ENCODE data around the gene HOXC10.

Gene HOXC10

GRCh38 chr12:53984901-53985691 is at the start of gene HOXC10:
HOXC10 (plus strand) TSS chr12:53985146; CDS start chr12:53985260, 114 bp downstream.
- DNase-seq, result peak; percentile 88 to 90

GRCh38 chr12:53935383-53936341 is 49.3 kb upstream of the HOXC10 start:
- DNase-seq, result no peak

DNA sequence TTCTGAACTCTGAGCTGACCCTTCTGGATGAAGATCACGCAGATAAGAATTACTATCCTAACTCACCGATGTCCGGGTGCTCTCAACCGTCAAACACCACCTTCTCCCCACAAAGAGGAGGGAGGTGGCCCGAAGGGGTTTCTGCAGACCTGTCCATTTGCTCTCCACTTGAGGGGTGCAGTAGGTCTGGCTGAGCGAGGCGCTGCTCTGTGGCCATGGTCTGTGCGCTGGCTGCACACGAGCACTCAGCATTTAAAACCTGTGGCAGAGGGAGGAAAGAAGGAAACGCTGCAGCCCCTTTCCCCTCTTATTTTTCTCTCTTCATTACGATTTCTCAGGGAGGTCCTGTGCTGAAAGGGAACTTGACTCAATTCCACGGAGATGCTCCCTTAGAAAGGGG is 47.8 kb upstream of the HOXC10 start:
- DNase-seq, result no peak

- DNase-seq, result no peak
Observed at GRCh38 chr12:53937596-53938325, 47.2 kb upstream of the HOXC10 start.

DNA sequence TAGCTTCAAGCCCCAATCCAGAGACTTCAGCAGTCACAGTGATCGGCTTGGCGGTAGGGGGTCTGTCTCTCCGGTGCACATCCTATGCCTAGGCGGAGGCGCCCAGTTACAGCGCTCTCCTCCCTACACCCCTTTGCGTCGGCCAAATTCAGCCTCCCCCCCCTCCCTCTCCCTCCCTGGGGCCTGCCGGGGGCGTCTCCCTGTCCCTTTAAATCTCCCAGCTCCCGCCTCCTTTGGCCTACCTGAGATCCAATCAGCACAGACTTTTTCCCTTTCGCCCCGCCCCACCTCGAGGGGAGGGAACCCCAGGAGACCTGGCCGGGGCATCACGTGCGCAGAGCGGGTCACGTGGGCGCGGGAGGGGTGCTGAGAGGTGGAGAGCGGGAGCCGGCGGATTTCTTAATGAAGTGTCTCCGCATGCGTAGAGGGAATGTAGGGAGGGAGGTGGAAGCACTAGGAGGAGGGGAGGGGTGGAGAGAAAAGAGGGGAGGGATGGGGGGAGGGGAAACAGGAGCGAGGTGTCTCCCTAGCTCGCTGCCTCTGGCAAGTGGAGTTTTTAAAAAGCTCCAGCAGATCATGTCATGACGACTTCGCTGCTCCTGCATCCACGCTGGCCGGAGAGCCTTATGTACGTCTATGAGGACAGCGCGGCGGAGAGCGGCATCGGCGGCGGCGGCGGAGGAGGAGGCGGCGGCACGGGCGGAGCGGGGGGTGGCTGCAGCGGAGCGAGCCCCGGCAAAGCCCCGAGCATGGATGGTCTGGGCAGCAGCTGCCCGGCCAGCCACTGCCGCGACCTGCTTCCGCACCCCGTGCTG is 46.4 kb upstream of the HOXC10 start, which contains the start of gene HOXC13:
Gene HOXC13, plus strand, starts transcription at position 506 of the 815 bp plus-strand sequence. Its CDS starts 76 bp downstream, at position 582.
- DNase-seq, result peak; percentile 40 to 48

DNA sequence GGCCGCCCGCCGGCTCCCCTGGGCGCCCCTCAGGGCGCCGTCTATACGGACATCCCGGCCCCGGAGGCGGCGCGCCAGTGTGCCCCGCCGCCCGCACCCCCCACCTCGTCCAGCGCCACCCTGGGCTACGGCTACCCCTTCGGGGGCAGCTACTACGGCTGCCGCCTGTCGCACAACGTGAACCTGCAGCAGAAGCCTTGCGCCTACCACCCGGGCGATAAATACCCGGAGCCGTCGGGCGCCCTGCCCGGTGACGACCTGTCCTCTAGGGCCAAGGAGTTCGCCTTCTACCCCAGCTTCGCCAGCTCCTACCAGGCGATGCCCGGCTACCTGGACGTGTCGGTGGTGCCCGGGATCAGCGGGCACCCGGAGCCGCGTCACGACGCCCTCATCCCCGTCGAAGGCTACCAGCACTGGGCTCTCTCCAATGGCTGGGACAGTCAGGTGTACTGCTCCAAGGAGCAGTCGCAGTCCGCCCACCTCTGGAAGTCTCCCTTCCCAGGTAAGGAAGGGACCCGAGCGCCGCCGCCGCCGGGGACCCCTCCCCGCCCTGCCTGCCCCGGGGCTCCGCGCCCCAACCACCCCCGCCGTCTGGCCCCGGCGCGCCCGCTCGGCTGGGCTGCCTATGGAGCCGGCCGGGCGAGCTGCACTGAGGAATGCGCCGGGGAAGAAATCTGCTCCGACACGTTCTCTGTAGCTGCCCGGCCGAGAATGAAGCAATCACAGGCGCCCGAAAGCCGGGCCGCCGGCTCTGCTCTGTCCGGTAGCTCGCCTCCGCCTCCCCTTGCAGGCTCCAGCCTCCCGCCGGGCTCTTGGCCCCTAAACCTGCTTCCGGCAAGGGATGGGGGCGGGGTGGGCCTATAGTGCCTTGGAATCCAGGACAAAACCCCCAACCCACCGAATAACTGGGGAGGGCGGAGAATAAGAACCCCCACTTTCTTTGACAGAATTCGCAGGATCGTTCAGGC is 45.5 kb upstream of the HOXC10 start:
- no peak for DNase-seq

GRCh38 chr12:53940443-53941014 is 44.4 kb upstream of the HOXC10 start:
- no peak for DNase-seq

GRCh38 chr12:53941187-53941586 is 43.8 kb upstream of the HOXC10 start:
- DNase-seq, result no peak

- no peak for DNase-seq
Observed at GRCh38 chr12:53941750-53942149, 43.2 kb upstream of the HOXC10 start.

DNA sequence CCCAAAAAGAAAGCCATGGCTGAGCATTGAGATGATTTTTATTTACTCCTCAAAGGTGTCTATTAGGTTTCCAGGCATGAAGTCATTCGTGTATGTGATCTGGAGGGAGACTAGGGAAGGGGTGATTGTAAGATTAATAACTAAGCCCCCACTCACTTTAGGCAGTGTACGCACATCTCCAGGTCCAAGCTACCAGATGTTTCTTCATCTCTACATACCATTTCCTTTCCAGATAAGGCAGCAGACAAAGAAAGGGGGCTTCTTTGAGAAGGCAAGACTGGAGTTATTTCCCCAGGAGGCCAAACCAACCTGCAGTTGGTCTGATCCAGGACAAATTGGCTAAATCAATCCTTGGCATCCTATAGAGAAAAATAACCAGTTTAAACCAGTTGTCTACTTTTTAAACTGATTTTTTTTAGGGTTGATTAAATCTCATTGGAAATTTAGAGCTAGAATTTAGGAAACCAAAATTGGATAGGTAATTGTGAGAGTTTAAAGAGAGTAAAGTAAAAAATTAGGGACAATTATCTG is 42.4 kb upstream of the HOXC10 start:
- DNase-seq, result no peak

DNA sequence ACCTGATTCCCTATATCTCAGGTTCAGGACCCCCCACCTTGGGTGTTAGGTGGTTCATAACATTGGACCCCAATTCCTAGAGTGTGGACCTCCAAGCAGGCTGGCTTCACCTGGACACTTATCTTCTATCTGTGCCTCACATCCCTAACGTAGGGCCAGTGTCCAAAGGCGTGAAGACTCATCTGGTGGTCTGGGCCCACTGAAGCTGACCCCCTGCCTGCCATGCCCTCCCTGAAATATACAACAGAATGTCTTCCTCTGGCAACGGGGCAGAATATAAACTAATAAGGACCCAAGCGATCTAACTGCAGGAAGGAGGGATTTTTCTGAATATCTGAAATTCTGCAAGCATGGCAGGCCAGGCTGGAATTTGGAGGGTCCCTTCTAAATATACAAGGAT is 40.7 kb upstream of the HOXC10 start:
- no peak for DNase-seq

DNA sequence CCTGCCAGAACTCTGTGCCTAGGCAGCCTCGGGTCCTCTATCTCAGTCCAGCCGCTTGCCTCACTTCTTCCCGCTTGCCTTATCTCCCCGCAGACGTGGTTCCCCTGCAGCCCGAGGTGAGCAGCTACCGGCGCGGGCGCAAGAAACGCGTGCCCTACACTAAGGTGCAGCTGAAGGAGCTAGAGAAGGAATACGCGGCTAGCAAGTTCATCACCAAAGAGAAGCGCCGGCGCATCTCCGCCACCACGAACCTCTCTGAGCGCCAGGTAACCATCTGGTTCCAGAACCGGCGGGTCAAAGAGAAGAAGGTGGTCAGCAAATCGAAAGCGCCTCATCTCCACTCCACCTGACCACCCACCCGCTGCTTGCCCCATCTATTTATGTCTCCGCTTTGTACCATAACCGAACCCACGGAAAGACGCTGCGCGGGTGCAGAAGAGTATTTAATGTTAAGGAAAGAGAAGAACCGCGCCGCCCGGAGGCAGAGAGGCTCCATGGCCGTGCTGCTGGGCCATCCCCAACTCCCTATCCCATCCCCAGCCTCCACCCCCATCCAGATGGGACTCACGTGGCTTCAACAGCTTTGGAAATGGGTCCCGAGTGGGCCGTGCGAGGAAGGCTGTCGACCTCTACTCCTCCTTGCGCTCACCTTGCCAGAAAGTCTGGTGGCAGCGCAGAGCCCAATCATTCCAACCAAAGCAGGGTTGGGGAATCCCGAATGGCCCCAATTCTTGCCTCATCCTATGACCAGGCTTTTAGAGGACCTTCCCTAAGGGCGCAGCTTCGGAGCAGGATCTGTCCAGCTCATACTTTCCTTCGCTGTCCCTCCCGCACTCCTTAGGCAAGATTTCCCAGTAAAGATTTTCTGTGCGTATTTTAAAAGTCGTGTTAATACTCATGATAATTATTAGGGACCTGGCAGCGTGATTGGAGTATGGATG is 39.8 kb upstream of the HOXC10 start:
- DNase-seq, result no peak

DNA sequence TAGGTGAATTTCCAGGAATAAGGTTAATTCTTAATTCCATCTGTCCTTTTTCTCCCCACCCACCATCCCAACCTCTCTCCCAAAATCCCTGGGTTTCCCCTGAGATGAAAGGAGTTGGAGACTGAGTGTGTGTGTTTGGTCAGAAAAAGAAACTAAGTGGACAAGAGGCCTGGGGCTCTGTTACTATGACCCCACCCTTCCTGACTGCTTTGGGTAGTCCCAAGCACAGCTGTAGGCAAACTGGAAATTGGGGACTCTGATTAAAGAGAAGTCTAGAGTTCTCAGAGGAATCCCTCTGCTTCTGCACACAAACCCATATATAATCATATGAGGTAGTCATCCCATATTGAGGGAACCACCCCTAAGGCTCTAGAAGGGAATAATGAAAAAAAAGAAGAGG is 37.2 kb upstream of the HOXC10 start:
- no peak for DNase-seq

- DNase-seq, result no peak
Observed at GRCh38 chr12:53948650-53949593, 36.0 kb upstream of the HOXC10 start.

DNA sequence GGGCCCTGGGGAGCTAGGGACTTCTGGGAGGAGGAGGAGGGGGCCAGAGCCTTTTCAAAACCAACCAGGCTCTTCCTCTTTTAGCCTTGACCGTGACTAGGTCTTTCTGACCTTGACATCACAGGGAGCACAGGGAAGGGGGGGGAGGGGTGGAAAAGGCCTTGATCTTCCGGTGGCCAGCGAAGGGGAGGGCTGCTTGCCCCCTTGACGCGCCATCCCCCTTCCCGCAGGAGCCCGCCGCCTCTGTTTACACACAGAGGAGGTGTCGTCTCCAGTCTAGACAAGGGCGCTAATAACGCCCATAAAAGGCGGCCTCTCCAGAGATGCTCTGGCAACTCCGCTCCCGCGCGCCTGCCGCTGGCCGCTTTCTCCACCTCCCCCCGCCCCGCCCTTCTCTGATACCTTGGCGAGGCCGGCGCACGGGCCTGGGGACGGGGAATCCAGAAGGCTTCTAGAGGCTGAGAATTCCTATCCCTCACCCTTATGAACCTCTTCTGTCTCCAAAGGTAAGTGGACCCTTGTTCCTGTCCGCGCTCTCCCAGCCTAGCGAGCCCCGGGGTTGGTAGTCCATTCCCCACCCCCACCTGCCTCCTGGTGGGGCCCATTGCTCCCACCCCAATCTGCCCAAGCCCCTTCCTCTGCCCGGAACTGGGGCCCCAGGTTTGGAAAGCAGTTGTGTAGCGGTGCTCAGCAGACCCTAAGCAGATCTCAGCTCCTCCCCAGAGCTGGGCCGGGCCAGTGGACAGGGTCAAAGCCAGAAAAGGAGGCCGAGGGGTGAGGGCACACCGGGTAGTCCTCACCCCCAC is 35.1 kb upstream of the HOXC10 start:
- DNase-seq, result no peak

DNA sequence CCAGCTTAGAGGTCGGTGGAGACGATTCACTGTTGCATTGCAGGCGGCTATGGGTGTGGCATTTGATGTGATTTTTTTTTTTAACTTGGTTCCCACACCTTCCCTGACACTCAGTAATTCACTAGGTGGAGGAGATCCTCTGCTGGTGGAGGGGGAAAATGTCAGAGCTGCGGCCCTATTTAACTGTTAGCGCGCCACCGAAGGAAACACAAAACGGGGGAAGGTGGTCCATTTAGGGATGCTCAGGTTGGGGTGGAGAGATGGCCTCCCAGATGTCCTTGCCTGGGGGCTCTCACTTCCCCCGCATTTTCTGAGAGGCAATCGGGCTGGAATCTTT is 34.5 kb upstream of the HOXC10 start:
- DNase-seq, result no peak
